GM19351 (cell line): ENCODE results near the gene GNPDA1.
A peak's percentile ranks its signal among the peaks of the same experiment; 100 is the strongest.

Experiments used
- ATAC-seq: cut with Tn5 transposase; IDR thresholded peaks from one replicate; pipeline ENCODE4 v1.9.1; 2021; ENCODE audit warnings: mild to moderate bottlenecking, moderate library complexity; ENCODE audit not compliant: unreplicated experiment

GNPDA1 gene

DNA sequence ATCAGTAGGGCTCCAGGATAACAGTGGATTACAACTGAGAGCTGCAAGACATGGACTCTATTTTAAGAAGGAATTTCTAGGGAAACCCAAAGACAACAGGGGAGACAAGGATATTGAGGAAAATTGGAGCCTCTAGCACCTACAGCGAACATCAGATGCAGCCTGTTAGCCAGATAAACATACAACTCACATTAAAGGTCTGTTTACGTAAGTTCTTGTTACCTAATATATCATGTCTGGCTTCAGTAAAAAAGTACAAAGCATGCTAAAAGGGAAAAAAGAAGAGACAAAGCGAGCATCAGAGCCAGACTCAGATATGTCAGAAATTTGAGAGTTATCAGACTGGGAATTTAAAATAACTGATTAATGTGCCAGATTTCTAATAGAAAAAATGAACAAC is 17.2 kb downstream of the GNPDA1 start:
- no peak for ATAC-seq

DNA sequence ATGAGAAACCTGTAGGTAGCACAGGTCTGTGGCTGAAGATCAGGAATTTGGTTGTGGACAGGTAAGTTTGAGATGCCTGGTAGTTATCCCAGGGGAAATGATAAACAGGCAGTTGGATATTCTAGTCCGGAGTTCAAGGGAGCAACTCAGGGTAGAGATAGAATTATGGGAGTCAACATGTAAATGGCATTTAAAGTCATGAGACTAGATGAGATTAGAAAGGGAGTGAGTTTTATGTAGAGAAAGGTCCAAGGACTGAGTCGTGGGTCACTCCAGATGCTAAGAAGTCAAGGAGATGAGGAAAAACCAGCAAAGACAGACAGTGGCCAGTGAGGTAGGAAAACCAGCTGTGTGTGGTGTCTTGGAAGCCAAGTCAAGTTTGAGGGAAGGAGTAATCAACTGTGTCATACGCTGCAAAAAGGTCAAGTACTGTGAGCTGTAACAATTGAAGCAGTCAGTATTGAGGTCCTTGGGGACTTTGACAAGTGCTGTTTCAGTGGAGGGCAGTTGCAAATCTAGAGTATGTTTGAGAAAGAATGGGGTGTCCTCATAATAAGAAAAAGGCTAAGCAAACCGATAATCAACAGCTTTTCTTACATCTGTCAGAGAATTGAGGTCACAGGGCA is 18.2 kb downstream of the GNPDA1 start:
- no peak for ATAC-seq

- no peak for ATAC-seq
Observed at GRCh38 chr5:141992349-141992963, 20.4 kb downstream of the GNPDA1 start.

GRCh38 chr5:141989720-141990119 is 23.1 kb downstream of the GNPDA1 start:
- ATAC-seq: no peak

DNA sequence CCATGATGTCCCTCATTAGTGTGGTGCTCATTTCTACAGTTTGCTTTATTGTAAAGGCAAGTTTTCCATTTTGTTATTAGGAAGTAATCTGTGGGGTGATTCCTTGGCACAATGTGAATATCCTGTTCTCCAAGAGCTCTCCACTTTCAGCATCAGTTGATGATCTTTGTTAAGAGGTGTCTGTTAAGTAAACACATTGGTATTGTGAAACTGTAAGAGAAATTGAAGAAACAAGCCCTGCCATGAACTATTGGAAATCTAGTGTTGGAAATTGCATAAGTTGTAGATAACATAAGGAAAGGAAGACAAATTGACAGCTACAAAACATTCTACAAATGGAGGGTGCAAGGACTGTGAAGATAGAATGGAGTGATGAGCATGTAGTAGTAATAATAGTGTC is 26.8 kb downstream of the GNPDA1 start:
- no peak for ATAC-seq

GRCh38 chr5:141982626-141983025 is 30.2 kb downstream of the GNPDA1 start:
- no peak for ATAC-seq

DNA sequence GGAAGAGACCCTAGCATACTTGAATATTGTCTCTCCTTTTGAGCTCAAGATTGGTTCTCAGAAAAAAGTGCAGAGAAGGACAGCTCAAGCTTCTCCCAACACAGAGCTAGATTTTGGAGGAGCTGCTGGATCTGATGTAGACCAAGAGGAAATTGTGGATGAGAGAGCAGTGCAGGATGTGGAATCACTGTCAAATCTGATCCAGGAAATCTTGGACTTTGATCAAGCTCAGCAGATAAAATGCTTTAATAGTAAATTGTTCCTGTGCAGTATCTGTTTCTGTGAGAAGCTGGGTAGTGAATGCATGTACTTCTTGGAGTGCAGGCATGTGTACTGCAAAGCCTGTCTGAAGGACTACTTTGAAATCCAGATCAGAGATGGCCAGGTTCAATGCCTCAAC is 34.4 kb downstream of the GNPDA1 start:
- ATAC-seq: no peak

DNA sequence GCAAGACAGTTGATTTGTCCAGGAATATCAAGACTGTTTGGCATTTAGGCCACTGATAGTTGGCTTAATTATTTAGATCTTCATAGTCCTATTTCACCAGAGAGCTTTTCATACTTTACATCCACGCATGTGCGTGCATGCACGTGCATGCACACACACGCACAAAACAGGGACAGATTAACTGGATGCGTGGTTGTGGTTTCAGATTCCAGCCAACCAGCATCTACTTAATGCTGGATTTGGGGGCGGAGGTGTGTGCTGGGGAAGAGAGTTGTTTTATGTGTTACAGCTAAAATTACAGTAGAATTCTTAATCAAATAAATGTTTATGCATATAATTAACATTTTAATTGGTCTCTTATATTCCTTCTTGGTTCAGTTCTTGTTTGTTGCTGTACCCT is 36.7 kb downstream of the GNPDA1 start:
- no peak for ATAC-seq

- no peak for ATAC-seq
Observed at GRCh38 chr5:141973871-141974595, 38.8 kb downstream of the GNPDA1 start.

DNA sequence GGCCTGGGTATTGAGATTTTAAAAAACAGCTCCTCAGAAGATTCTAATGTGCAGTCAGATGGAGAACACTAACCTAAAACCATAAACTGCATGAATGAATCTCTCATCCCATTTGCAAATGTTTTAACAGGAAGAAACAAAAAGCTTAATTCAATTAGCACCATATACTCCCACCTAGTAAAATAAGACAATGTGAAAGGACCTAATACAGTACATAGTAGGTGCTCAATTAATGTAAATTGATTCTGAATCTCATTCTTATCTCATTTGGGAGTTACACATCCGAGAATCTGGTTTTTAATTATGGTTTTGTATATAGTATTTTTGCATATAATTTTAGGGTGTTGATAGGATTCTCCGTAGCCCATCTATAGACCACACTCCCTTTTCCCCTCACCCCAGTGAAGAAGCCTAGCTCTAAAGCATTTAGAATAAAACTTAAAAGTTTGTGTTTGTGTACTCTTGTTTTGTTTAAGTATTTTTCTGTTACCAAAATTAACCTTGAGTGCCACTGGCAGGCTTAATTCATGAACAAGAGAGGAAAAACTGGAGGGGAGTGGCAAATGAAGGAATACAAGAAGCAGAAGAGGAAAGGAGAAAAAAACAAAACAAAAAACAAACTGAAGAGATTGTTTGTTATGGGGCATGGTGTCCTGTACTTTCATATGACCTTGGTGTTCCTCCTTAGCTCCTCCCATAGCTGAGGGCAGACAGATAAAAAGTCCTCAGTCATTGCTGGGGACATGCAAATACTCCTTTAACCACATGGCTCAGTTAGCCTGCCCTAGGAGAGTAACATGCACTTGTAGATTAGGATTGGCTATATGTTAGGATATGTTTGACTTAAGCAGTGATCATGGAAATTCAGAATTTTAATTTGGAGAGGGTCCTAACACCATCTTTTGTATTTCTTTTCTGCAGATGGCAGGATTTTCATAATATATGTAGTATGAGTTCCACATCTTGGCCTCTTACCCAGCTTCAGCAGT is 42.8 kb downstream of the GNPDA1 start:
- ATAC-seq: peak; percentile 59

DNA sequence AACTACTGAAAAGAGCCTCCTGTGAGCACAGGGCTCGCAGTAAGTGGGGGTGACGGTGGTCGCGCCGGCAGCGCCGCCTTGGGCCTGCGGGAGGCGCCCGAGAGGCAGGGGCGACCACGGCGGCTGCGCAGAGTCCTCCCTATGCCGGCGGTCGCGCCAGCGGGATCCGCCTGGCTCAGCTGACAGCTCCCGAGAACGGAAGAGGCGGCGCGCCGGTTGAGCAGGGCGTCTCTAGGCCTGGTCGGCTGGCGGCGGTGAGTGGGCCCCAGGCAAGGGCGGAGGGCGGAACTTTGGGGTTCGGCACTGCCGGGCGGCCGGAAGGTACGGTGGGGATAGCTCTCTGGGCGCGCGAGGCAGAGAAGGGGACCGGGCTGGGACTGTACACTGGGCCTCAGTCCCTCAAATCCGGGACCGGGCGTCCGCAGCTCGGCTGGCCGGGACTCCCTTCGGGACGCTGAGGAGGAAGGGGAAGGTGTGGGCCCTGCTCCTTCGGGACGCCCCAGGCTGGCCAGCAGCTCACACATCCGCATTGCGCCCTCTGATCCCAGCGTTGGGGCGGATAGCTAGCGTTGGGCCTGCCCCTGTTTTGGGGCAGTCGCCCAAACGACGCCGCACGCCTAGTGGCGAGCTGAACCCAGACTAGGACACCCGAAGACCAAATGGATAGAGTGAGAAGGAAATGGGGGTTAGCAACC is 43.8 kb downstream of the GNPDA1 start, which contains the start of gene RNF14:
Gene RNF14, plus strand, starts transcription at position 192 of the 695 bp plus-strand sequence. CDS start 4,484 bp downstream, outside the sequence.
- peak; percentile 89 for ATAC-seq

GRCh38 chr5:141966963-141967333 is 45.9 kb downstream of the GNPDA1 start:
- ATAC-seq: no peak

DNA sequence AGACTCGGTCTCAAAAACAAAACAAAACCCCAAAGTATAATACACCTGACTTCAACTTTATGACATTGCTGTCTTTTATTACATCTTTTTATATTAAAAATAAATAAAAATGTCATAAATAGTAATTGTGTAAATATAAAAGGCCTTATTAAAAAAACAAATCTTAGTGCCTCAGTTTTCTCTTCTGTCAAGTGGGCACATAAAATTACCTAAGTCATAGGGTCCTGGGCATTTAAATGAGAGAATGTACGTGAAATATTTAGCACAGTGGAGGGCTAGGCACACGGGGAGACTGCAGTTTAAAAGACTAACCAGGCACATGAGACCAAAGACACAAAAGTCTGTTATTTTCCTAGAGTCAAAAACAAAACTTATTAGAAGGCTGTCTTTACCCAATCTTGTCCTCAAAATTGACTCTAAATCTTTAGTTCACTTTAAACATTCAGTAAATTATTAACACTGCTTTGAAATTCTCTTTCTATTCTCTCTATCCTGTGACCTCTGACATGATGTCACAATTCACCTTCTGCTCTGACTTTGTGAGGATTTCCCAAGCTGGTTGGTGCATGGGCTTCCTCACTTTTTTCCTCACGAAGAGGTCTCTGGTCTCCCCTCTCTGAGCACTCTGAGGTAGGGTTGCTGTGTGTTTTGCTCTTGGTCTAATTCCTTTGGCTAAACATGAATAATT is 46.4 kb downstream of the GNPDA1 start:
- ATAC-seq: no peak

GRCh38 chr5:141965071-141965470 is 47.8 kb downstream of the GNPDA1 start:
- no peak for ATAC-seq

DNA sequence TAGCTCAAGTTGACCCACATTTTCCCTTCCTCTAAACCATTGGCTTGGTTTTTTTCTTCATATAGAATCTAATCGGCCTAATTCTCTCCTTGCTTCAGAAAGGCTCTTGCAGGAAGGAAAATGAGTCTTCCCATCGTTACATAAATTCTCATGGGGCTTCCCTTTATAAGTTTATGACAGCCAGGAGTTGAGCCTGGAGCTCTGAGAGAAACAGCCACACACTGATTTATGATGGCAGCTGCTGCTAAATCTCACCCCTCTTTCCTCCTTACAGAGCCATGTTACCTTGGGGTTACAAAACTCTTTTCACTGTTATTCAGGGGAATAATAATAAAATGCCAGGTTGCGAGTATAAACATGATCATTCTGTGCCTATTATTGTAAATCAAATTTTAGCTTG is 49.1 kb downstream of the GNPDA1 start:
- no peak for ATAC-seq

GRCh38 chr5:141961466-141961865 is 51.4 kb downstream of the GNPDA1 start:
- no peak for ATAC-seq

DNA sequence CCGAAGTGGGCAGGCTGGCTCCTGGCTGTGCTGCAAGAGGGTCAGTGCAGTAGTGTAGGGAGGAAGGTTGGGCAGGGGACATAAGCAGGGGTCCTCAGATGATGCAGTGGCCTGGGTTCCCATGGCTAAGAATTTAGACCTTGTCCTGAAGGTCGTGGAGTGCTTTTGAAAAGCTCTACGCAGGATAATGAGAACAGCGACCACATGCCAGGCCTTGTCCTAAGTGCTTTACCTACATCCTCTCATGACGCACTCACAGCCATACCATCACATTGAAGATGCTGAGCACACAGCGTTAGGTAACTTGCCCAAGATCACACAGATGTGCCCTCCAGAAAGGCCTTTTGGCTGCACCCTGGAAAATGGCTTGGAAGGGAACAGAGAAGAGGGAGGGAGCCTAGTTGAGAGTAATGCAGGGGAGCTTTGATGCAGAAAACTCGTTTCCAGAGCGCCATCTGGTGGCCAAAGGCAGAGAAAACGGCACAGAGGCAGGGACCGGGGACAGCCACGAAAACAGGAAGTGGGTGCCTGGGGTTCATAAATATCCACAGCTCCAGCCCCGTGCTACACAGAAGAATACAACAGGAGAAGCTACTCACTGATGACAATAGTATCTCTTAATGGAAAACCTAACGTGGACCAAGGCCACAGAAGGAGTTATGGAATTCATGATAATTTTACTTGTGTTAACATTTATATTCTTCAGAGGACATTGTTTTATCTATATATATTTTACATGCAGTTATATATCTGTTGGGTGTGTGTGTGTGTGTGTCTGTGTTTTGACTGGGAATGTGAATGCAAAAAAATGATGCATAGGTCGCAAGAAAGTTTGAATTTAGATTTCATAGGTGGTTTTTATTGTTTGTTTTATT is 52.1 kb downstream of the GNPDA1 start:
- peak; percentile 99 for ATAC-seq

DNA sequence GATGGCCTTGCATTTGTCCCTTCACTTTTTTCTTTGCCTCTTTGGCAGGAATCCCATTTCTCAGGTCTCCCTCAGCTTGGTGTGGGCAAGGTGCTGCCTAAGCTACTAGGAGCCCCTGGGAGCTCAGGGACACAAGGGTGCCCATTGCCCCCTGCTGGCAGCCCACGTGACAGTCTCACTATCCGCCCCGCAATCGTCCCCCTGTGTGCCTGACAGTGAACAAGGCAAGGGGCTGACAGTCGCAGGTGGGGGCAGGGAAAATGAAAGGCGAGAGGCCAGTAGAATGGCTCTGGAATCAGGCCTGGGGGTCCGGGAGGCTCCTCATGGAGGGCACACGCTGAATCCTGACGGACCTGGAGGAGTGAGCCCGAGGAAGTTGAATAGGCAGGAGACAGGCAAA is 52.8 kb downstream of the GNPDA1 start:
- no peak for ATAC-seq
